HG03457 (cell line): ENCODE data around the gene TRIM28.
A peak's percentile ranks its signal among the peaks of the same experiment; 100 is the strongest.
"Not testable (repeated sequence)": the region's sequence is repeated elsewhere in the genome, so short reads cannot be mapped to it uniquely, and the experiment has no call there.

Experiments used
- ATAC-seq: cut with Tn5 transposase; IDR thresholded peaks from one replicate; pipeline ENCODE4 v1.9.1; 2021; ENCODE audit warnings: moderate number of reproducible peaks; ENCODE audit not compliant: unreplicated experiment

TRIM28 gene

GRCh38 chr19:58543826-58544590, at the start of gene TRIM28:
TRIM28 (plus strand) TSS chr19:58544064; CDS start chr19:58544758, 694 bp downstream.
- peak; percentile 67 for ATAC-seq

GRCh38 chr19:58497634-58498170, 46.2 kb upstream of the TRIM28 start:
- ATAC-seq: no peak

DNA sequence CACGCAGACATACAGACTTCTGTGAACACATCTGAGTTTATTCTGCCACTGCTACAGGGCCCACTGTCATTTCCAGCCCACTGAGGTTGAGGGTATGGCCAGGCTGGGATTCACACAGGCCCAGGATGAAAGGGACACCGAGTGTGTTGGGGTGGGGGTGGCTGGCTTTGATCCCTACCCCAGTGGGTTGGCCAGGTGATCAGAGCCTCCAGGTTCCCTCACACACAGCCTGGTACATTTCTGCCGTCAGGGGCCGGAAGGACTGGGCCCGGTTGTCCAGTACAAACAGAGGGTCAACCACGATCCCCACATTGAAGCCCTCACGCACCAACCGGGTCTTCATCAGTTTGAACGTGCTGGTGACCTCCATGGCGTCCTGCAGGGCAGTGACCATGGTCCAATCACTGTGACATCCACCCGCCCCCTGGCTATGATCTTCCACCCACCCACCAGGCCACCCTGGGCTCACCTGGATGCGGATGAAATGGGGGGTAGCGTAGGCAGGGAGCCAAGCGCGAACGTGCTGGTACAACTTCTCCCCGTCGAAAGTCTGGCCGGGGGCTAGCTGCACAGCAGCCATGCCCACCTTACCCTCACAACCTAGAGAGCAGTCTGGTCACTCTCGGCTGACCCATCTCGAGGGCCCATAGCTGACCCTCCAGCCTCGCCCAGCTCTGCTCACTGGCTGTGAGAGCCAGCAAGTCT, 45.4 kb upstream of the TRIM28 start:
- no peak for ATAC-seq

DNA sequence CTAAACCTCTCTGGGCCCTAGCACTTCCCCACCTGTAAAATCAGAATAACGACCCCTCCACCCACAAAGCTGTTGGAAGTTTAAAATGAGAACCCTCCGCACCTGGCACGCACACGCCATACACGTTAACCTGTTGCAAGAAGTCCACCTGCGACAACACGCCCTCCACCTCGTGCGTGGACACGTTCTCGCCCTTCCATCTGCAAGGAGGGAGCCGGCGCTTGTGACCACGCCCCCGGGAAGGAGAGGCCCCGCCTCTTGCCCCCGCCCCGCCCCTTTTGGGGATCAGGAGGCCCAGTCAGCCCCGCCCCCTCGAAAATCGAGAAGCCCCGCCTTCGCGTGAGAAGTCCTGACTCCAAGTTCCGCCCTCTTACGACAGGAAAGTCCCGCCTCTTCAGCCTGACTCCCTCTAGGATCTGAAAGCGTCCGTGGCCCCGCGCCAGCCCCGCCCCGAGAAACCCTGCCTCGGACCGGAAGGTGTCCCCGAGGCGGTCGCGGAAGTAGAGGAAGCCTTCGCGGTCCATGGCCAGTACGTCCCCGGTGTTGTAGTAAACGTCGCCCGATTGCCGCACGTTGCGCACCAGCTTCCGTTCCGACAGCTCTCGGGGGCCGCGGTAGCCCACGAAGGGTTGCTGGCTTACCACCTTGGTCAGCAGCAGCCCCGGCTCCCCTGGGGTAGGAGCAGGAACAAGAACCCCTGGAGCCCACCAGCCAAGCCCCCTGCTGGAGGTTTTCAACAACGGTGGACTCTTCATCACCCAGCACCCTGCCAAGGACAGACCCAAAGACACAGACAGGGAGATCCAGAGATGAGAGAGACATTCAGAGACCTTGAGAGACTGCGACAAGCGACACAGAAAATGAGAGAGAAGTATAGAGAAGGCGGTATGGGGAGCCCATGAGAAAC, 44.6 kb upstream of the TRIM28 start:
- ATAC-seq: peak; percentile 57

DNA sequence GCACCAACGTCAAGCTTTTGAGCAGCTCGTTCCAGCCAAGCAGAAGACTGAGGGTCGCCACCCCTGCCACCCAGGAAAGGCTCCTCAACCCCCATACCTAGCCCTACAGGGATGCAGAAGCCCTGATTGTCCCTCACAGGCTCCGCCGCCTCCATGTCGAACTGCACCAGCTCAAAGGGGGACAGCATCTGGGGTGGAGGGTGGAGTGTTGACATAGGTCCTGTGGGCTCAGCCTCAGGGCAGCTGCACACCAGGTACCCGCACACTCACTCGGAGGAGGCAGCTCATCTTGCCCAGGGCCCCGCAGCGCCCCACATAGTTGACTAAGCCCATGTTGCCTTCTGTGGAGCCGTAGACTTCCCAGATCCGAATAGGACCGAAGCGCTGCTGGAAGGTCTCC, 43.6 kb upstream of the TRIM28 start:
- no peak for ATAC-seq

DNA sequence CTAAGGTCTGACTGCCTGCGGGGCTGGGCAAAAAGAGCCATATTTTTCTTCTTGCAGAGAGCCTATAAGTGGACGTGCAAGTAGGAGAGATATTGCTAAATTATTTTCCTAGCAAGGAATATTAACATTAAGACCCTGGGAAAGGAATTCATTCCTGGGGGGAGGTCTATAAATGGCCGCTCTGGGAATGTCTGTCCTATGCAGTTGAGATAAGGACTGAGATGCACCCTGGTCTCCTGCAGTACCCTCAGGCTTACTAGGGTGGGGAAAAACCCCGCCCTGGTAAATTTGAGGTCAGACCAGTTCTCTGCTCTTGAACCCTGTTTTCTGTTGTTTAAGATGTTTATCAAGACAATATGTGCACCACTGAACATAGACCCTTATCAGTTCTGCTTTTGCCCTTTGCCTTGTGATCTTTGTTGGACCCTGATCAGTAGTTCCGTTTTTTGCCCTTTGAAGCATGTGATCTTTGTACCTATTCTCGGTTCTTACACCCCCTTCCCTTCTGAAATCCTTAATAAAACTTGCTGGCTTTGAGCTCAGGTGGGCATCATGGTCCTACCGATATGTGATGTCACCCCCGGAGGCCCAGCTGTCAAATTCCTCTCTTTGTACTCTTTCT, 36.2 kb upstream of the TRIM28 start:
- ATAC-seq: not testable (repeated sequence)

DNA sequence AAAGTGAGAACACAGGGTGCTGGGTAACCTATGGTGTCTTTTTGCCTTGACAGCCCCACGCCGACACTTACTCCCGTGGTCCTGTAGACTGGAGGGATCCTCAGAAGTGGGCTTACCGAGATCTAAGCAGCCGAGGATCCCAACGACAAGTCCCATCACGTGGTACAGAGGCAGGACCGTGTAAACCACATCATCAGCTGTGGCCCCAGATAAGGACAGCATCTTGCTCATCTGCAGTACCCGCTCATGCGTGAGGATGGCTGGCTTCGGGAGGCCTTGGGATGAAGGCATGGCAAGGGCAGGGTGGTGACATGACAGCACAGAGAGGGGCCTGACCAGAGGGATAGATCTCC, 34.2 kb upstream of the TRIM28 start:
- no peak for ATAC-seq

GRCh38 chr19:58510084-58510862, 33.6 kb upstream of the TRIM28 start:
- ATAC-seq: no peak

GRCh38 chr19:58511353-58512208, 32.3 kb upstream of the TRIM28 start, which contains the start of gene SLC27A5:
SLC27A5 (minus strand) TSS chr19:58511992; CDS start chr19:58511955, 37 bp downstream.
- no peak for ATAC-seq

DNA sequence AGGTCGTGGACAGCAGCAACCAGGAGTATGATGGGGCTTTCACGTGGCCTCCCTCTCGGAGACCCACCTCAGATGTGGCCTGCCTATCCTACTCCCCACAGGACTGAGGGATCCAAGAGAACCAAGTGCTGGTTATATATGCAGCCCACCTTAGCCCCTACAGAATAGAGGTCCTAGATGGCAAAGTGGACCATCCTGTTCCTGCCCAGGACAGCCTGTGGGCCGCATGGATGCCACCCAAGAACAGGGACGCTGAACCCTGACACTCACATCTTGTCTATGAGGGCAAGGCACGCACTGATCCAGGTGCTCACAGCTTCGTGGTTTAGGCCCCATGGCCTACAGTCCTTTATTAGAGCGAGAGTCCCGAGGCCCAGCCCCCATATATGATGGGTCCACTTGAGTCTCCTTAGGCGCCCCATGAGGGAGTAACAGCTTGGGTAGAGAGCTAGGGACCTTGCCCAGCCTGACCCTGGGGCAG, 30.6 kb upstream of the TRIM28 start:
- no peak for ATAC-seq

DNA sequence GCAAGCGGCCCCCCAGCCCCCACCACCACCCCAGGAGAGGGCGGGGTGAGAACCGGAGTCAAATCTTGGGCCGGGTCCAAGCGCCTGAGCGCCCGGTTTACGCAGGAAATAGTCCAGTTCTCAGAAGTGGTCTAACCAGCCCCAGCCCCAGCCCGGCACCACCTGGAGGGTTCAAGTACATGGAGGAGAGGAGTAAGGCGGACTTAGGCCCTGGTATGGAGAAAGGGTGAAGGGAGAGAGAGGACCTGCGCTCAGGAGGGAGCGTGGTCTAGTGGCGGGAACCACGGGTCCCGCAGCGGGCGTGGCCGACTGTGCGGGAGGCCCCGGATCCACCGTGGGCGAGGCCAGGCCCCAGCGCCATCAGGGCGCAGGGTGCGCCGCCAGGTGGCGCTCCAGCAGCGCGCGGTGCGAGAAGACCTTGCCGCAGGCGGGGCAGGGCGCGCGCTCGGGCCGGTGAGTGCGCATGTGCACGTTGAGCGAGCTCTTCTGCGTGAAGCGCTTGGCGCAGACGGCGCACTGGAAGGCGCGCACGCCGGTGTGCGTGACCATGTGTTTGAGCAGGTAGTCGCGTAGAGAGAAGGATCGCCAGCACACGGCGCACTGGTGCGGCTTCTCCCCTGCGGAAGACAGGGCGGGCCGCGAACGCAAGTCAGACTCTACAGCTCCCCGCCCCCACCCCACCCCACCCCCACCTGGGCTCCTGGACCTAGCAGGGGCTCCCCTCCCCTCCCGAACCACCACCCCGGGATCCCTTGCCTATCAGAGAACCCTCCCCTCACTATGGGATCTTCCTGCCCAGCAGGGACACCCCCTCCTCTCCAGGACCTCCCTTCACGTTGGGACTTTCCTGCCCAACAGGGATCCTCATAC, 29.9 kb upstream of the TRIM28 start:
- ATAC-seq: peak; percentile 46

GRCh38 chr19:58514564-58515022, 29.3 kb upstream of the TRIM28 start:
- ATAC-seq: no peak

- no peak for ATAC-seq
Observed at GRCh38 chr19:58515259-58515658, 28.6 kb upstream of the TRIM28 start.

DNA sequence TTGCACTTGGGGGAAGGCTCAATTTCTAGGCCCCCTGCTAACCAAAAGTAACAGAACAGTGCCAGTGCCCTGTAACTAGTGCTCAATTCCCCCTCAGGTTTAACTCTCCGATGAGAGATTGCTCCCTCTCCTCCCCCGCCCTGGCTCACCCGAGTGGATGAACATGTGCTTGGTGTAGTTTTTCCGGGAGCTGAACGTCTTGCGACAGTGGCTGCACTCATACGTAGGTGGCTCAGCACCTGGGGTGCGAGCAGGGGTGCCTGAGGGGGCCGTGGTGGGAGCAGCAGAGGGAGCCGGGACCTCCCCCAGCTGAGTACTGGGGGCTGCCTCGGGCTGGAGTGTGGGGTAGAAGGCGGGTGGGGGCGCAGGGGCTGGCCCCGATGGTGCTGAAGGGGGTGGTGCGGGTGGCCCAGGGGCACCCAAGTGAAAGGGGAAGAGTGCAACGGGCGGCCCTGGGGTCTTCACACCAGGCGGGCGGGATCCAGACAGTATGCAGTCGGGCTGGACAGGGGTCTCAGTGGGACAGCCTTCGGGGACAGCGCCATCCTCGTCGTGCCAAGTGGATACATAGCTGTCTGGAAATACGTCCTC, 27.5 kb upstream of the TRIM28 start:
- ATAC-seq: no peak

DNA sequence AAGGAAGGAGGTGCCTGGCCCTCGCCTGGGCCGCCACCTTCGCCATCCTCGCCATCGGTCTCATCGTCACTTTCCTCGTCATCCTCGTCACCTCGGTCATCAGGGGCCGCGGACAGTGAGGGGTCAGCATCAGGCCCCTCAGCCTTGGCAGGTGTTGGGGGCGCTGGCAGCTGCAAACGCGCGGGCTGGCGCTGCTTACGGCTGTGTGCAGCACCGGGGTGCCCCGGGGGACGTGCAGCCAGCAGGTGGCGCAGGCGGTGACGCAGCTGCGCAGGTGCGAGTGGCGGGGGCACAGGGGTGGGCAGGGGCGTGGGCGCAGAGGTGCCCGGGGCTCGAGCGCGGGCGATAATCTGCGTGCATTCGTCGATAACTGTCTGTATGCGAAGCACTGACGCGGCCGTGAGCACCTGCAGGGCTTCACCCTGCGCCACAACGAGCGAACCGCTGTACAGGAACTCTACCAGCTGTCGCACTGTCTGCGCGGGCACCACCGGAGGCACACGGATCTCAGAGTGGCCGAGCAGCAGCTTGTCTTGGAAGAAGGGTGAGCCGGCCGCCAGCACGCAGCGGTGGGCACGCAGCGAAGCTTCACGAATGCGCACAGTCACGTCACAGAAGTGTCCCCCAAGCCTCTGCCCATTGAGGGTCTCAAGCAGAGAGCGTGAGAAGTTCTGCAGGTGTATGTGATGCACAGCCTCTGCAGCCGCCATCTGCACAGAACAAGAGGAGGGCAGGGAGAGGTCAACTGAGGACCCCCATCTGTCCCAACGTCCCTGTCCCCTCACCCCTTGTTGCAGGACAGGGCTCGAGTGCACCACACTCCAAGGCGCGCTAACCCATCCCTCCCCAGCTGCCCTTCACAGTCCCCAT, 26.7 kb upstream of the TRIM28 start:
- ATAC-seq: no peak
